GM12801 (cell line): ENCODE measurements around the gene CTNNA2.

Experiments used
- CTCF ChIP-seq: IDR thresholded peaks from one replicate; pipeline ENCODE4 v1.5.1; 2011; ENCODE audit warnings: control low read depth; ENCODE audit not compliant: insufficient read length; ENCODE audit errors: extremely low read depth

CTNNA2 gene

GRCh38 chr2:80333886-80334285 is 821.0 kb downstream of the CTNNA2 start:
- no peak for TF ChIP-seq CTCF

GRCh38 chr2:80335411-80335810 is 822.6 kb downstream of the CTNNA2 start:
- TF ChIP-seq CTCF: no peak

GRCh38 chr2:80338794-80339193 is 825.9 kb downstream of the CTNNA2 start:
- TF ChIP-seq CTCF: no peak

GRCh38 chr2:80340022-80340421 is 827.2 kb downstream of the CTNNA2 start:
- TF ChIP-seq CTCF: no peak

- no peak for TF ChIP-seq CTCF
Measured at GRCh38 chr2:80348078-80348477, 835.2 kb downstream of the CTNNA2 start.

- TF ChIP-seq CTCF: no peak
Measured at GRCh38 chr2:80348953-80349352, 836.1 kb downstream of the CTNNA2 start.

GRCh38 chr2:80351231-80351630 is 838.4 kb downstream of the CTNNA2 start:
- no peak for TF ChIP-seq CTCF

GRCh38 chr2:80354858-80355257 is 842.0 kb downstream of the CTNNA2 start:
- no peak for TF ChIP-seq CTCF
